Measurements from ENCODE around the gene PIK3AP1. TPM values are rescaled to one million over a fixed set of nuclear protein-coding genes. Genes with fewer than 3 reads are reported as not detected.

PIK3AP1 gene
- total RNA-seq, 2 donors from 2014 or later = 1.3 to 5.2 TPM

DNA sequence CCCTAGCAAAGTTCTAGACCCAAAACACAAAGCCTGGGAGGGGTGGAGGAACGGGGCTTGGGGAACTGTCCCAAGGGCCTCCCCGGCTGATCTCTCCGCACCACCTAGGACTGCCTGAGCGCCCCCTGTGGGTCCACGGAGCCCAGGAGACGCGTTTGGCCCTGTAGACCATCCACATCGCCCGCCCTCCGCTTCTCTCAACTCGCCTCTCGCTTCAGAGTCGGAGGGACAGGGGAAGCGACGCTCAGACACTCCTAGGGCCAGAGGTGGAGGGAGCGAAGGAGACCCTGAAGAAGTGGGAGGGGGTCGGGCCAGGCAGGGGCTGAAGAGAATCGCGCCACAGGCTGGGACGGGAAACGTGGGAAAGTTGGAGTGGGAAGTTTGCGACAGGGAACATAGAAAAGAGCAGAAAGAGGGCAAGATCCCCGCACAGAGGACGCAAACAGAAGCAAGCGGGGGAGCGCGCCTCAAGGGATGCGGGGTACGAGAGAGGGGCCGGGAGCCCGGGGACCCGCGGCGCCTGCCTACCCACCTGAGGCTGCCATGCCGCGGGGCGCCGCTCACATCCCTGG, 378 bp downstream of the PIK3AP1 start:
- WGBS, 2 experiments (ENCODE audit: insufficient coverage in 1 of 2, insufficient read length in 1 of 2) = 1 to 3% methylated on average over 12 to 38 of the region's 38 CpGs
- H3K9ac ChIP-seq (ENCODE audit: extremely low read depth, low read length, poor library complexity, severe bottlenecking) = no peak overlapping the region
- no peak overlapping the region for H3K27ac ChIP-seq (ENCODE audit: low read depth, low read length)
- Mint-ChIP-seq H3K4me1 (peaks cover 19% of the 10 kb centered on the region), H3K4me3 (peak overlapping the region; percentile 90), H3K27ac (peak overlapping the region; percentile 91), H3K27me3 (ENCODE audit: insufficient read depth) (peaks cover 6% of the 10 kb centered on the region), H3K9me3 (no peaks in the 10 kb centered on the region), H3K36me3 (ENCODE audit: low read depth) (peaks cover 8% of the 10 kb centered on the region)
- H3K4me1 ChIP-seq (ENCODE audit: control insufficient read depth, insufficient read depth, low read length) = no peaks in the 10 kb centered on the region
- peak overlapping the region; percentile 81 for H3K4me3 ChIP-seq (ENCODE audit: low read length)
- H3K9me3 ChIP-seq (ENCODE audit: control insufficient read depth, low read length) = no peaks in the 10 kb centered on the region
- H3K36me3 ChIP-seq (ENCODE audit: control insufficient read depth, insufficient read depth, low read length) = no peaks in the 10 kb centered on the region
- no peaks in the 10 kb centered on the region for H3K27me3 ChIP-seq (ENCODE audit: control insufficient read depth, insufficient read depth, low read length, poor library complexity, severe bottlenecking)
- TF ChIP-seq, protein P1, sequence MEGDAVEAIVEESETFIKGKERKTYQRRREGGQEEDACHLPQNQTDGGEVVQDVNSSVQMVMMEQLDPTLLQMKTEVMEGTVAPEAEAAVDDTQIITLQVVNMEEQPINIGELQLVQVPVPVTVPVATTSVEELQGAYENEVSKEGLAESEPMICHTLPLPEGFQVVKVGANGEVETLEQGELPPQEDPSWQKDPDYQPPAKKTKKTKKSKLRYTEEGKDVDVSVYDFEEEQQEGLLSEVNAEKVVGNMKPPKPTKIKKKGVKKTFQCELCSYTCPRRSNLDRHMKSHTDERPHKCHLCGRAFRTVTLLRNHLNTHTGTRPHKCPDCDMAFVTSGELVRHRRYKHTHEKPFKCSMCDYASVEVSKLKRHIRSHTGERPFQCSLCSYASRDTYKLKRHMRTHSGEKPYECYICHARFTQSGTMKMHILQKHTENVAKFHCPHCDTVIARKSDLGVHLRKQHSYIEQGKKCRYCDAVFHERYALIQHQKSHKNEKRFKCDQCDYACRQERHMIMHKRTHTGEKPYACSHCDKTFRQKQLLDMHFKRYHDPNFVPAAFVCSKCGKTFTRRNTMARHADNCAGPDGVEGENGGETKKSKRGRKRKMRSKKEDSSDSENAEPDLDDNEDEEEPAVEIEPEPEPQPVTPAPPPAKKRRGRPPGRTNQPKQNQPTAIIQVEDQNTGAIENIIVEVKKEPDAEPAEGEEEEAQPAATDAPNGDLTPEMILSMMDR (conservative IDR thresholded peaks at IDR 0.05) = peak; percentile 82
- DNase-seq = peak; percentile 94

DNA sequence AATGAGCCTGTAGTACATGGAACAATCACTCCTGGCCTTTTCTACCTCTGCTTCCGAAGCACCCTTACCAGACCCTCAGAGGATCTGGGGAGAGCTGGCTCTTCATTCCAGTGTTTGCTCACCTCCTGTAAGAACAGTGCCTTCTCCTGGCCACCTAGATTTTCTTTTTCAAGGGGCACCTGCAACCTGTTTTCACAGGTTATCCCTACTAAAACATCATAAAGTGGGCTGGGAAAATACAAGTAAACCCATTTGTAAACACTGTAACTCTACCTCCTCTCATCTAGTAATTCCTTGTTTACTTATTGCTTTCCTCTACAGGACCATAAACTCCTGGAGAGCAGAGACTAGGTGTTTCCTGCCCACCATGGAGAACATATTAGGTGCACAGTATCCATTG, 1.1 kb downstream of the PIK3AP1 start:
- Mint-ChIP-seq H3K36me3 (ENCODE audit: low read depth) (peaks cover 9% of the 10 kb centered on the region), H3K27me3 (ENCODE audit: insufficient read depth) (peaks cover 6% of the 10 kb centered on the region), H3K4me1 (peaks cover 19% of the 10 kb centered on the region), H3K9me3 (no peaks in the 10 kb centered on the region), H3K27ac (no peak overlapping the region), H3K4me3 (peak overlapping the region; percentile 90)
- H3K27me3 ChIP-seq (ENCODE audit: control insufficient read depth, insufficient read depth, low read length, poor library complexity, severe bottlenecking) = no peaks in the 10 kb centered on the region
- no peaks in the 10 kb centered on the region for H3K9me3 ChIP-seq (ENCODE audit: control insufficient read depth, low read length)
- no peak overlapping the region for H3K9ac ChIP-seq (ENCODE audit: extremely low read depth, low read length, poor library complexity, severe bottlenecking)
- H3K27ac ChIP-seq (ENCODE audit: low read depth, low read length) = no peak overlapping the region
- TF ChIP-seq, protein P1 (conservative IDR thresholded peaks at IDR 0.05) = no peak
- H3K36me3 ChIP-seq (ENCODE audit: control insufficient read depth, insufficient read depth, low read length) = no peaks in the 10 kb centered on the region
- no peak overlapping the region for H3K4me3 ChIP-seq (ENCODE audit: low read length)
- DNase-seq = no peak
- 90 to 92% methylated on average over 1 of the region's 1 CpG for WGBS, 2 experiments (ENCODE audit: insufficient coverage in 1 of 2, insufficient read length in 1 of 2)
- H3K4me1 ChIP-seq (ENCODE audit: control insufficient read depth, insufficient read depth, low read length) = no peaks in the 10 kb centered on the region

DNA sequence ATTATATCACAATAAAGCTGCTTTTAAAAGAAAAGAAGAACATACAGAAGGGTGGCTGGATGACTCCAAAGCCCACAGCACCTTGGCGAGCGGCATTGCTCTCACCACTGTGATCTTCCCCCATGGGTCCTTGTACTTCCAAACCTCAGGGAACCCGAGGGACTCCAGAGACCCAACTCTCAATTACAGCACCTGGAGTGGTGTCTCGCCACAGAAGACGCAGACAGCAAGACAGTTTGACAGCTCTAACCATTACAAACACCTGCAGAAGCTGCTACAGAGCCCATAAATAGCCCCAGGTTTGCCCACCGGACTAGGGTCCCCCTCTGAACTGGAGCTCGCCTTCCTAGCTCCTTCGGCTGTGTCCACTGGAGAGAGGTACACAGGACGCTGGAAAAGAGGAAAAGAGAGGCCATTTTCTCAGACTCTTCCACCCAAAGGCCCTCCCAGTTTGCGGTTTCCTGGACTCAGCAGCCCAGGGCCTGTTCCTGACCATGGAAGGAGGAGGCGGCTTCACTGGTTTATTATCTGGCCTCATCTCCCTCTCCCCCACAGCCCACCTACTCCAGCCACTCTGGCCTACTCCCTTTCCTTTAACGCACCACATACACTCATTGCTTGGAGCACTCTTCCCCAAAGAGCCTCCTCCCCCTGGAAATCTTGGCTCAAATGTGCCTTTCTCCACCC, 1.9 kb downstream of the PIK3AP1 start:
- Histone ChIP-seq H3K9ac (ENCODE audit: extremely low read depth, low read length, poor library complexity, severe bottlenecking) (no peak overlapping the region), H3K36me3 (ENCODE audit: control insufficient read depth, insufficient read depth, low read length) (no peaks in the 10 kb centered on the region), H3K4me1 (ENCODE audit: control insufficient read depth, insufficient read depth, low read length) (no peaks in the 10 kb centered on the region), H3K9me3 (ENCODE audit: control insufficient read depth, low read length) (no peaks in the 10 kb centered on the region), H3K27ac (ENCODE audit: low read depth, low read length) (no peak overlapping the region), H3K27me3 (ENCODE audit: control insufficient read depth, insufficient read depth, low read length, poor library complexity, severe bottlenecking) (no peaks in the 10 kb centered on the region), H3K4me3 (ENCODE audit: low read length) (no peak overlapping the region)
- no peaks in the 10 kb centered on the region for H3K9me3 Mint-ChIP-seq
- no peak overlapping the region for H3K4me3 Mint-ChIP-seq
- DNase-seq = no peak
- peaks cover 6% of the 10 kb centered on the region for H3K27me3 Mint-ChIP-seq (ENCODE audit: insufficient read depth)
- WGBS, 2 experiments (ENCODE audit: insufficient coverage in 1 of 2, insufficient read length in 1 of 2) = 95 to 100% methylated on average over 6 to 12 of the region's 12 CpGs
- H3K27ac Mint-ChIP-seq = no peak overlapping the region
- peaks cover 9% of the 10 kb centered on the region for H3K36me3 Mint-ChIP-seq (ENCODE audit: low read depth)
- H3K4me1 Mint-ChIP-seq = peaks cover 19% of the 10 kb centered on the region
- TF ChIP-seq, protein P1 (conservative IDR thresholded peaks at IDR 0.05) = no peak

Measured in endodermal cell (in vitro differentiated cells).